NCI-H2227 (cell line): ENCODE data around the gene PTPRM.

Source experiments
- DNase-seq: peaks from one replicate; lab custom pipeline; 2025; ENCODE audit not compliant: unreplicated experiment; lab: John Stamatoyannopoulos, UW

The PTPRM gene

DNA sequence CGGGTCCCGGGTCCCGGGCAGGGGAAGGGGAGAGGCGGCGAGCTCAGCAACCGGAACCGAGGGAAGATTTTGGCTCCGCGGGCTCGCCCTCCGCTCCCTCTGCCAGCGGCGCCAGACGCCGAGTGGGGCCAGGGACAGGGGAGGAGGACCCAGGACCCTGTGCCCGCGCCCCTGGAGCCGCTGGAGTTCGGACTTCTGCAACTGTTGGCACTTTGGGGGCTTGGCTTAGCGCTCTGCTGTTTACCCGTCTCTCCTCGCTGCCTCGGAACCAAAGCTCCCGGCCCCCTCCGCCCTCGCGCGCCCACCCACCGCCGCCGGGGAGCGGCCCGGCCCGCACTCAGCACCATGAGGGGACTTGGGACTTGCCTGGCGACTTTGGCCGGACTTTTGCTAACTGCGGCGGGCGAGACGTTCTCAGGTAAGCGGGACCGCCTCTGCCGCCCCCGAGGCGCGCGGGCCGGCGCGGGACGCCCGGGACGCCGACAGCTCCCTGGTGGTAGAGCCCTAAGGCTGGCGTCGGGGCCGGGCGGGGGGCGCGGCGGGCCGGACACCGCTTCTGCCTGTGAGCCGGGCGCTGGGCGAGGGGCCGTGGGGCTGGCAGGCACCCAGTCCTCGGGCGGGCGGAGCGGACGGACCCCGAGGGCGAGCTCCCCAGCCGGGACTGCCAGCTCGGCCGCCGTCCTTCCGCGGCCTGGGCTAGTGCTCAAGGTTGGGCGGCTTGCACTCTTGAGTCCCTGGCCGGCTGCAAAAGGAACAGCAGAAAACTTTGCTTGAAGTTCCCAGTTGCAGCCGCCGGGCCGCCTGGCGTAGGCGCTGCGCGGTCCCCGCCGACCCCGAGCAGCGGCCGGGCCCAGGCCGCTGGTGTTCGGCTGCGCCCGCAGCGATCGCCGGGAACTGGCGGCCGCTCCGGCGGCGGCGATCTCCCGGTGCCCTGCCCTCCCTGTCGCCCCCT, 634 bp downstream of the PTPRM start:
- no peak for DNase-seq

GRCh38 chr18:7568426-7568825, 1.3 kb downstream of the PTPRM start:
- DNase-seq = no peak

DNA sequence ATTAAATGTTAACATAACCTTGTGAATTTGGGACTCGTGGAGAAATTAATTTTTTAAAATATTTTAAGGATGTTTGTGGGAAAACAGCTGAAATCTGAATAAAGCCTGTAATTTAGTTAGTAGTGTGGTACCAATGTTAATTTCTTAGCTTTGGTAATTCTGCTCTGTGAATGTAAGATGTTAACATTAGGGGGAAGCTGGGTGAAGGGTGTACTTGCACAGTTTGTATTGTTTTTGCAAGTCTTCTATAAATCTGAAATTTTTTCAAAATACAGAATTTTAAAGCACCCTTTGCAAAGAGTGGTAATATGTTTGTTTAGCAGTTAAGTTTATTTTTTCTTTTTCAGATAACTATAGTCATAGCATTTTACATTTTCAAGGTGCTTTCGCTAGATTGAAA, 4.5 kb downstream of the PTPRM start:
- no peak for DNase-seq

GRCh38 chr18:7572822-7573221, 5.7 kb downstream of the PTPRM start:
- no peak for DNase-seq

DNA sequence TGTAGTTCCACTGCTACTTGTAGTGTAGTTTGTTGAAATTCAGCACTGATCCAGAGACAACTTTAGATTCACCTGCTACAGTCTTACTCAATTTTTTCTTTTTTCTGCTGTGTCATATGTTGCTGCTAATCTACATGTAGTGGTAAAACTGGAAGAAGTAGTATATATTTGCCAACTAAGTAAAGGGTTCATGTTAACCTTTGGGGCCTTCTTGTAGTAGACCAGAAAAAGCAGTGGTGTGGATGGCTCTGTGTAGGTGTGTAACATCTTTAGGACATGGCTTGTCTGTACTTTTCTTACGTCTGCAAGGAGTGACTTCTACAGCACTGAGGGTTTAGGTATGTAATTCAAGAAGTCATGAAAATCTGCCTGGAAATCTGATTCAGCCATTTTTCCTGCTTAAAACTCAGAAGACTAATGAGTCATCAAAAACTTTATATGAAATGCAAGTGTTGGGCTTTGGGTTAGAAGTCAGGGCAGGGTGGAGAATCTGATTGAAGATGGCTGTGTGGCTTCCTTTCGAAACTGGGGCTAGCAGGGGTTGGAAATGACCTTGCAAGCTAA, 8.4 kb downstream of the PTPRM start:
- DNase-seq = no peak

GRCh38 chr18:7576077-7576476, 9.0 kb downstream of the PTPRM start:
- DNase-seq = no peak

- no peak for DNase-seq
These were observed 9.6 kb downstream of the PTPRM start for GRCh38 chr18:7576685-7577084.

DNA sequence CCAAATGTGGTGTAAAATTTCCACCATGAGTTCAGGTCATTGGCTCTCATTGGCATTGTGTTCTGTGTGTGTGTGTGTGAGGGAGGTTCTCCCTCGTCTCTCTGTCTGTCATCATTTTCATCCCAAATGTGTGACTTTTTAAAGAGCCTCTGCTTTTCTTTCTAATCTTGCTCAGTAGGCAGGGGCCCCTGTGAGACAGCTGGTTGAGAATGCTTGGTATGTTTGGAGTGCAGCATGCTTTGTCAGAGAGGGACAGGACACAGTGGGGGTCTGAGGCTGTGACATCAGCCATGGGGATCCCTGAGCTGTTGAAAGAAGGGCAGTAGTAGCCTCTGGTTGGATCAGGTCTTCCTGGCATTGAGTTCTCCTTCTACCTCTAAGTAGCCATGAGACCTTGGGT, 10.6 kb downstream of the PTPRM start:
- no peak for DNase-seq

- no peak for DNase-seq
These were observed 12.2 kb downstream of the PTPRM start for GRCh38 chr18:7579176-7579917.

DNA sequence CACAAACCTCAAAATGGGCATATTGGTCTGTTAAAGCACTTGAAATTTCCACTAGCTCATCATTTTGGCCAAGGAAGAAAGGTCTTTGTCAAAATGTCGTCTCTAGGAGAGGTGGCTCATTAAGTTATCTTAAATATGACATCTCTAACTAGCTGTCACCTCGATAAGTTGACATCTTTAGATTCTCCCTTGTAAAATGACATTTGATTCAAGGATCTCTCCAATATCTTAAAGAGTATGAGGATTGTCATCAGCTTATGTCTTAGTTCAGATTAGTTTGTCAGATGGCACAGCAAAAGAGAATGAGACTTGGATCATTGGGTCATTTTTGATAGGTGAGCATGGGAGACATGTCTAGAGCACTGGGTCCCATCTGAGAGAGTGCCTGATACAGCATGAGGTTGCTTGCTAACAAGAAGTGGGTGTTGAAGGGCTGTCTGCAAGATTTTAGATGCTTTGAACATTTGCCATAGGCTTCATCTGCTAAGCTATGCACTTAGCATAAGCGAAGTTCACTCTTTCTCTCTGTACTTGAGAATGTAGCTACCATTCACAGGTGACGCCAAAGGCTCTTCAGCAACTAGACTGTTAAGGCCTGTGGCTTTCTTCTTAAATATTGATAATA, 12.9 kb downstream of the PTPRM start:
- no peak for DNase-seq

DNA sequence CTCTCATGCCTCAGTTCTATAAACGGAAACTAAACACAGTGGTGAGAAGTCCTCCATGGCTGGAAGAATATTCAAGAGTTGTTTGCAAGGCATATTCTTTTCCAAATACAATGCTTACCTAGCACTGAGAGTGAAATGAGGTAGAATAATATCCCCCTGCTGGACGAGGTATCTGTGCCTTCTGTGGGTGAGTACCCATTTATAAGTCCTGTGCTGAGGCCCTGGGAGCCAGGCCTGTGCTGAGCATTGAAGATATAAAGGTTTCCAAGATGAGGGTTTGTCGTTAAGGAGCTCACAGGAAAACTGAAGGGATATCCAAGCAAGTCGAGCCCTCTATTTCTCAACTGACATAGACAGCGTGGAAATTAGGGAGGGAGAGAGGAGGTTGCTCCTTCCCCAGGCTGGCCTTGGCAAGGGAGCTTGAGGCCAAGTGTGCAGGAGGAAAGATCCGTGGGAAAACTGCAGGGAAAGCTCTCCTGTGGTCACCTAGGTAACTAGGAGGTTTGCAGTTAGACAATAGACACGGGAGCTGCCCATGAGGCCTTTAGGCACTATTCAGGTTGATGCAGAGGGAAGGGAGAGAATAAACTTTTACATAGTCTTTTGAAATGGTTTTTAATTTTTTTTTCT, 17.6 kb downstream of the PTPRM start:
- no peak for DNase-seq

DNA sequence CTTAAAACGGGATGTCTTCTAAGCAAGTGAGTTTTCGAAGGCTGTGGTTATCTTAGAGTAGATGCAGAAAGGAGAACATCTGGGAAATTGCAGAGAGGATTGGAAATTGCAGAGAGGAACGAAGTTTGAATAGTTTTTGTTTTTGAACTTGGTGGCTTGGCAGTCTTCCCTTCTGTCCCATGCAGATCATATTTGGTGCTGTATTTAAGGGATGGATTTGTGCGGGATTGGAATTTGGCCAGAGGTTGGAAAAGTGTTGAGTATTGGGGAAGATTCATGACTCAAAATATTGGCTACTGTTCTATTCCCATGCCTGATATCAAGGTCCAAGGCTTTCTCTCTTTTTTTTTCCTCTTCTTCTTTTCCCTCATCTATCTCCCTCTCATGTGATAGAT, 18.2 kb downstream of the PTPRM start:
- no peak for DNase-seq

- no peak for DNase-seq
These were observed 19.3 kb downstream of the PTPRM start for GRCh38 chr18:7586379-7586778.

GRCh38 chr18:7590826-7591560, 23.9 kb downstream of the PTPRM start:
- no peak for DNase-seq

GRCh38 chr18:7592305-7593071, 25.4 kb downstream of the PTPRM start:
- no peak for DNase-seq

DNA sequence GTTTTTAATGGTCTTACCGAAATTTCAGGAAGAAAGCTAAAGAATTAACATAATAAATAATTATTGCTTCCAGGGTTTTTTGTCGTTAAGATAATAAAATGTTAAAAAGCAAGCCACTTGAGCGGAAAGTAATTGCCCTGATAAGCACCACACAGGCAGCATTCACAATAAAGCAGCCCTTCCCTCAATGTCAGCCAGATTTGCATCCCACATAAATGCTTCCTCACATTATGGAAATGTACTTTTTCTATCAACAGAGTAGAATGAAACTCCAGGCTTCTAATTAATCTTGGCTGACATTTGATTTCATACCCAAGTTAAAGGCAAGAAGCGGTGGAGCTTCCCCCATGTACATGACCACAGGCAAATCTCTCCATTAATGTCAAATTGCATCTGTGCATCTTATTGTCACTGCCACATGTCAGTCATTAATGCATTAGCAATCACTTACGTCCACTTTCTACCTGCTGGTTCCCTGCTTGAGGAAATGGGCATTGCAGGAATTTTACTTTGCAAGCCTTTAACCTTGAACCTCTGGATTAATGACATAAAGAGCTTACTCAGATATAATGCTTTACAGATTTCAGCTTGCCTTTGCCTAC, 26.2 kb downstream of the PTPRM start:
- DNase-seq = no peak

GRCh38 chr18:7596147-7596546, 29.0 kb downstream of the PTPRM start:
- DNase-seq = no peak

DNA sequence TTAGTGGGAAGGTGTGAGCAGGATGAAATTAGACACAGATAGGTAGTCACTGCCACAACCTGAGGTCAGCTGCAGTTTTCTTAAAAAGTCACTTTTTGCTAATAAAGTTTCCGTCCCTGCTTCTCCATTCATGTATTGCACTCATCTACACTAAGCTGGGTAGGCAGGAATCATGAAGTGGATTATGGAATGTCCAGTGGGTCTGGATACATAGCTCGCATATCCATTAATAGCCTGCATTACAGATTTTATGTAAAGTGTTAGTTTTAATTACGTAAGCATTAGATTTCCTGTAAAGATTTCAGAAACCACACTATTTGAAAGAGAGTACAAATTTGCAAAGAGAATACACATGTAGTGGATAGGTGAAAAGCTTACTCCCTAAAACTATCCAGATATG, 30.4 kb downstream of the PTPRM start:
- no peak for DNase-seq
